K562 (cell line): ENCODE results near the gene DNAJC2. TPM values are rescaled to one million over a fixed set of nuclear protein-coding genes. Genes with fewer than 3 reads are reported as not detected.

Source experiments
- ATAC-seq: fragments of 200-7000 bp; cut with Tn5 transposase; 3 replicates; pipeline ENCODE4 v1.9.1; 2020; ENCODE audit warnings: moderate library complexity
- BruUV-seq: library from RNA; stranded (reverse); fragments of 400-500 nt; replicated peaks from 2 replicates; lab custom pipeline; 2021; lab: Mats Ljungman, UMichigan
- CTCF ChIA-PET: fragments of 300-600 bp; formaldehyde crosslinking; extraction: SDS; loops from one replicate; lab custom pipeline; 2021; ENCODE audit warnings: low intra/inter-chr PET ratio; lab: Yijun Ruan, JAX
- POLR2A ChIA-PET: fragments of 300-600, 350-650 bp; sonication (Branson Sonifier 250); formaldehyde crosslinking; extraction: SDS; loops from one replicate; lab custom pipeline; 2021; ENCODE audit warnings: antibody characterized with exemption, inconsistent platforms; lab: Yijun Ruan, JAX
- DNase-seq, 4 experiments: peaks; one replicate each; pipeline versions ENCODE4 v3.0.0 to v3.0.0-alpha.2; 2011 to 2018; ENCODE audit warnings: low spot score in 3 of 4, mixed read lengths in 3 of 4; ENCODE audit errors: extremely low read depth in 1 of 4
- FAIRE-seq: peaks from 2 replicates; lab custom pipeline; 2011; peaks lifted over from hg19 to GRCh38; lab: Jason Lieb, UNC
- H2AFZ ChIP-seq: 2 replicates; pipeline ENCODE4 v1.6.0; 2011; ENCODE audit warnings: low read depth, low read length, control low read depth, inconsistent platforms
- H3K27ac ChIP-seq: fragments of 200-600 bp; 3 replicates; pipeline ENCODE4 v1.8.0; 2011; ENCODE audit warnings: low read depth, mild to moderate bottlenecking, control low read depth, inconsistent platforms, low read length, moderate library complexity, mixed read lengths; ENCODE audit errors: extremely low read depth
- H3K27me3 ChIP-seq, 2 experiments: fragments of 300-600 bp in 1 of 2; 2 replicates in 1 of 2; 3 replicates in 1 of 2; pipeline versions ENCODE4 v1.6.0 to v1.8.0; 2011; ENCODE audit warnings: inconsistent platforms in 2 of 2, low read length in 2 of 2, mild to moderate bottlenecking in 1 of 2, mixed read lengths in 1 of 2, moderate library complexity in 1 of 2; ENCODE audit not compliant: control insufficient read depth in 2 of 2, insufficient read depth in 2 of 2
- H3K36me3 ChIP-seq: fragments of 300-600 bp; 3 replicates; pipeline ENCODE4 v1.8.0; 2011; ENCODE audit warnings: mild to moderate bottlenecking, low read length, inconsistent platforms; ENCODE audit not compliant: control insufficient read depth, insufficient read depth
- H3K4me1 ChIP-seq, 2 experiments: fragments of 200-600 bp in 1 of 2; replicated peaks in 1 of 2; 2 replicates in 1 of 2; 3 replicates in 1 of 2; pipeline versions ENCODE4 v1.5.1 to v1.8.0; 2011; ENCODE audit warnings: inconsistent platforms in 2 of 2, low read length in 2 of 2, mild to moderate bottlenecking in 1 of 2, mixed read lengths in 1 of 2, moderate library complexity in 1 of 2; ENCODE audit not compliant: control insufficient read depth in 2 of 2, insufficient read depth in 2 of 2
- H3K4me2 ChIP-seq: 2 replicates; pipeline ENCODE4 v1.6.1; 2011; ENCODE audit warnings: low read length, control low read depth, inconsistent platforms, mixed read lengths; ENCODE audit not compliant: insufficient read depth
- H3K4me3 ChIP-seq: fragments of 200-600 bp; sonication (generic), shearing (Covaris generic); 2 replicates; pipeline ENCODE4 v1.5.1; 2016; ENCODE audit warnings: control low read depth, inconsistent platforms
- H3K79me2 ChIP-seq: fragments of 200-600 bp; 3 replicates; pipeline ENCODE4 v1.8.0; 2011; ENCODE audit warnings: low read length, inconsistent platforms; ENCODE audit not compliant: control insufficient read depth, insufficient read depth
- H3K9ac ChIP-seq, 2 experiments: 2 replicates each; pipeline versions ENCODE4 v1.6.0 to v1.6.1; 2011; ENCODE audit warnings: low read depth in 2 of 2, low read length in 2 of 2, control low read depth in 1 of 2, inconsistent platforms in 1 of 2, mild to moderate bottlenecking in 1 of 2, mixed read lengths in 1 of 2; ENCODE audit not compliant: insufficient read depth in 1 of 2
- H3K9me1 ChIP-seq: one replicate; pipeline ENCODE4 v1.6.0; 2011; ENCODE audit warnings: inconsistent platforms, mild to moderate bottlenecking, low read length, moderate library complexity; ENCODE audit not compliant: control insufficient read depth, insufficient read depth
- H3K9me3 ChIP-seq: replicated peaks from 2 replicates; pipeline ENCODE4 v1.5.1; 2011; ENCODE audit warnings: low read depth, low read length, inconsistent platforms; ENCODE audit not compliant: control insufficient read depth, insufficient read depth
- H4K20me1 ChIP-seq: replicated peaks from 2 replicates; pipeline ENCODE4 v1.6.1; 2011; ENCODE audit warnings: low read length, inconsistent platforms, mixed read lengths; ENCODE audit not compliant: control insufficient read depth, insufficient read depth
- AFF1 ChIP-seq, 2 experiments: fragments of 450-650 bp; IDR thresholded peaks; 2 replicates each; pipeline ENCODE4 v1.6.1; 2018; ENCODE audit warnings: mild to moderate bottlenecking in 2 of 2, low read depth in 1 of 2; ENCODE audit not compliant: partially characterized antibody in 2 of 2
- CLOCK ChIP-seq: fragments of 250-450 bp; sonication (Bioruptor Pico); IDR thresholded peaks from 2 replicates; pipeline ENCODE4 v1.4.0; 2020; ENCODE audit warnings: mild to moderate bottlenecking, moderate library complexity, borderline replicate concordance
- ELF4 ChIP-seq: fragments of 450-650 bp; formaldehyde crosslinking; IDR thresholded peaks from 2 replicates; pipeline ENCODE4 v1.4.0; 2022; ENCODE audit warnings: missing genetic modification characterization
- MBD1 ChIP-seq: fragments of 250-450 bp; sonication (Bioruptor Pico); IDR thresholded peaks from 2 replicates; pipeline ENCODE4 v1.8.0; 2022; ENCODE audit warnings: inconsistent platforms
- SMARCC2 ChIP-seq: fragments of 450-650 bp; IDR thresholded peaks from 2 replicates; pipeline ENCODE4 v1.6.1; 2017; ENCODE audit warnings: antibody characterized with exemption, moderate library complexity, mild to moderate bottlenecking, low read depth
- TGIF2 ChIP-seq: sonication (generic); formaldehyde crosslinking; IDR thresholded peaks from 2 replicates; pipeline ENCODE4 v1.8.1; 2022; ENCODE audit warnings: mild to moderate bottlenecking, missing genetic modification reagents, moderate library complexity
- ZBTB12 ChIP-seq: fragments of 250-450 bp; sonication (Bioruptor Pico); IDR thresholded peaks from 2 replicates; pipeline ENCODE4 v1.4.0; 2020
- ZNF75A ChIP-seq: fragments of 450-650 bp; formaldehyde crosslinking; IDR thresholded peaks from 2 replicates; pipeline ENCODE4 v1.4.0; 2020; ENCODE audit warnings: mild to moderate bottlenecking
- WGBS: fragments of 100-300 bp; shearing (Covaris generic); methylation state at CpG from one replicate; pipeline ENCODE4 v1.1.6; 2016; ENCODE audit warnings: low coverage, mixed read lengths; ENCODE audit not compliant: insufficient coverage; ENCODE audit errors: missing lambda C conversion rate; 5-methylcytosine and 5-hydroxymethylcytosine counted together
- in situ Hi-C: fragments of 300-500 bp; cut with MboI; formaldehyde crosslinking; loops from 4 replicates; pipeline ENCODE4 v1.15.0; 2018; ENCODE audit warnings: inconsistent platforms, mixed read lengths
- intact Hi-C: fragments of 100-400 bp; cut with micrococcal nuclease; formaldehyde crosslinking; loops from 2 replicates; pipeline ENCODE4 v1.14.2; 2022
- polyA plus RNA-seq, 8 experiments: library from polyadenylated mRNA; depleted of rRNA in 4 of 8; stranded (reverse) in 5 of 8; unstranded in 3 of 8; fragments of >200 nt; fragmentation: Nextera tagmentation in 2 of 8; fragmentation: Illumina TruSeq in 1 of 8; extraction: Ambion mirVana in 2 of 8; extraction: Trizol in 1 of 8; gene quantifications; 2 replicates each; pipeline versions ENCODE4 v1.2.1 to v1.2.3, GENCODE V29; 2011 to 2014; ENCODE audit warnings: inconsistent platforms in 1 of 8, missing spikeins in 1 of 8
- total RNA-seq, 7 experiments: library from RNA; depleted of rRNA in 6 of 7; stranded (reverse); fragments of >200 nt in 6 of 7; fragmentation: Illumina TruSeq in 2 of 7; extraction: Trizol in 2 of 7; gene quantifications; 2 replicates each; pipeline versions ENCODE4 v1.2.1 to v1.2.3, GENCODE V29; 2011 to 2021; ENCODE audit warnings: low replicate concordance in 1 of 7

Gene DNAJC2
- total and polyA plus RNA-seq, 9 of the 15 experiments (the other 6 are each of a cell fraction or from before 2014, with no cell fraction given), result 40.2 to 157 (median 92.1) TPM

- Histone ChIP-seq H4K20me1 (no peaks in the 10 kb centered on the region), H3K36me3 (peaks cover 1% of the 10 kb centered on the region; the same call in 1 of the 3 replicates), H3K4me1 (peaks cover 1 to 3% of the 10 kb centered on the region in 2 experiments; a peak in 3 of 5 replicates), H3K4me2 (no peak overlapping the region), H3K79me2 (peaks cover 13% of the 10 kb centered on the region), H3K9me3 (no peaks in the 10 kb centered on the region), H3K27me3 (peaks cover 4 to 5% of the 10 kb centered on the region in 2 experiments; a peak in 2 of 5 replicates), H3K4me3 (no peak overlapping the region), H3K27ac (no peak overlapping the region)
- FAIRE-seq (no peak), ATAC-seq (no peak)
- intact Hi-C loops, result no loop called here
- in situ Hi-C loops, result no loop called here
- POLR2A ChIA-PET, result interaction anchor here (0.6 to 1.3 kb wide), 2 partner anchors 145 to 218 kb away, joined by 3 read pairs; partner anchors contain the start of genes ARMC10 and FBXL13
- WGBS, result 45% methylated on average over 1 of the region's 1 CpG
- CTCF ChIA-PET, result no interaction called here
- TF ChIP-seq ELF4 (CRISPR knock-in tag) (no peak), MBD1 (CRISPR knock-in tag) (no peak), ZBTB12 (CRISPR knock-in tag) (no peak), TGIF2 (CRISPR knock-in tag) (no peak), CLOCK (CRISPR knock-in tag) (no peak), SMARCC2 (no peak), AFF1 (IDR thresholded peaks at IDR 0.05; ENCODE audit: low read depth in 1 of 2, partially characterized antibody in 2 of 2) (peak in 1 of 2 experiments; percentile 93), ZNF75A (no peak)
- TF ChIP-seq, all 486 proteins: peak for 1
- Histone ChIP-seq H3K9me1 (no peaks in the 10 kb centered on the region), H3K9ac (no peak overlapping the region), H2AFZ (no peak overlapping the region)
- no TSS peak for BruUV-seq
- no peak for DNase-seq
Measured at GRCh38 chr7:103293526-103293925, 51.0 kb downstream of the DNAJC2 start.
